ENCODE measurements around the gene EPAS1.

EPAS1 gene

GRCh38 chr2:46340740-46341420 is 43.7 kb downstream of the EPAS1 start:
- DNase-seq = no peak

- DNase-seq = no peak
These were observed 45.5 kb downstream of the EPAS1 start for GRCh38 chr2:46342566-46343315.

- DNase-seq = no peak
These were observed 47.5 kb downstream of the EPAS1 start for GRCh38 chr2:46344706-46345105.

- no peak for DNase-seq
These were observed 48.6 kb downstream of the EPAS1 start for GRCh38 chr2:46345775-46346174.

- no peak for DNase-seq
These were observed 49.5 kb downstream of the EPAS1 start for GRCh38 chr2:46346719-46347118.

GRCh38 chr2:46347648-46348280 is 50.6 kb downstream of the EPAS1 start:
- no peak for DNase-seq

GRCh38 chr2:46349115-46349547 is 51.9 kb downstream of the EPAS1 start:
- no peak for DNase-seq

- DNase-seq = no peak
These were observed 53.0 kb downstream of the EPAS1 start for GRCh38 chr2:46350029-46350689.

- no peak for DNase-seq
These were observed 54.0 kb downstream of the EPAS1 start for GRCh38 chr2:46351098-46351749.

GRCh38 chr2:46351750-46352138 is 54.5 kb downstream of the EPAS1 start:
- no peak for DNase-seq

- DNase-seq = no peak
These were observed 55.4 kb downstream of the EPAS1 start for GRCh38 chr2:46352621-46353020.

GRCh38 chr2:46353509-46353908 is 56.3 kb downstream of the EPAS1 start:
- no peak for DNase-seq

- DNase-seq = no peak
These were observed 58.5 kb downstream of the EPAS1 start for GRCh38 chr2:46355756-46356155.

GRCh38 chr2:46356991-46357390 is 59.8 kb downstream of the EPAS1 start:
- DNase-seq = no peak

GRCh38 chr2:46358713-46359112 is 61.5 kb downstream of the EPAS1 start:
- no peak for DNase-seq

GRCh38 chr2:46360303-46360702 is 63.1 kb downstream of the EPAS1 start:
- DNase-seq = no peak

GRCh38 chr2:46361920-46362666 is 64.9 kb downstream of the EPAS1 start:
- no peak for DNase-seq

GRCh38 chr2:46362667-46363012 is 65.4 kb downstream of the EPAS1 start:
- DNase-seq = no peak

GRCh38 chr2:46363535-46364170 is 66.4 kb downstream of the EPAS1 start:
- DNase-seq = no peak

- DNase-seq = peak; percentile 70
These were observed 67.7 kb downstream of the EPAS1 start for GRCh38 chr2:46364797-46365457.
